K562 (cell line): ENCODE measurements around the gene CYTH1. TPM values are rescaled to one million over a fixed set of nuclear protein-coding genes. Genes with fewer than 3 reads are reported as not detected.

Source experiments
- ADNP ChIP-seq: fragments of 200-800 bp; sonication (Bioruptor generic); IDR thresholded peaks from 2 replicates; pipeline ENCODE4 v1.6.1; 2016; ENCODE audit warnings: missing genetic modification characterization, missing compliant biosample characterization
- CEBPB ChIP-seq: fragments of 450-650 bp; IDR thresholded peaks from 2 replicates; pipeline ENCODE4 v1.6.1; 2016; ENCODE audit warnings: missing genetic modification characterization, missing compliant biosample characterization
- CREB5 ChIP-seq: fragments of 250-450 bp; sonication (Bioruptor Pico); IDR thresholded peaks from 2 replicates; pipeline ENCODE4 v1.5.0; 2020; ENCODE audit warnings: mild to moderate bottlenecking
- DACH1 ChIP-seq: fragments of 450-650 bp; IDR thresholded peaks from 2 replicates; pipeline ENCODE4 v1.6.1; 2018; ENCODE audit not compliant: partially characterized antibody
- E2F8 ChIP-seq: fragments of 450-650 bp; IDR thresholded peaks from 2 replicates; pipeline ENCODE4 v1.7.1; 2018; ENCODE audit warnings: mild to moderate bottlenecking, low read depth; ENCODE audit not compliant: partially characterized antibody
- ELF1 ChIP-seq: fragments of 200-800 bp; sonication (Bioruptor generic); IDR thresholded peaks from 2 replicates; pipeline ENCODE4 v1.6.1; 2016; ENCODE audit warnings: missing genetic modification characterization, missing compliant biosample characterization
- EP400 ChIP-seq: fragments of 450-650 bp; IDR thresholded peaks from 2 replicates; pipeline ENCODE4 v1.6.1; 2017; ENCODE audit warnings: antibody characterized with exemption, mild to moderate bottlenecking, moderate library complexity
- GTF2A2 ChIP-seq: IDR thresholded peaks from 2 replicates; pipeline ENCODE4 v1.6.1; 2016; ENCODE audit warnings: mild to moderate bottlenecking, missing genetic modification characterization, missing compliant biosample characterization
- HDAC3 ChIP-seq: fragments of 450-650 bp; IDR thresholded peaks from 2 replicates; pipeline ENCODE4 v1.6.1; 2018; ENCODE audit warnings: borderline replicate concordance, mild to moderate bottlenecking, moderate library complexity; ENCODE audit not compliant: partially characterized antibody
- HMG20A ChIP-seq: fragments of 450-650 bp; formaldehyde crosslinking; conservative IDR thresholded peaks from 2 replicates; pipeline ENCODE4 v1.4.0; 2020; ENCODE audit warnings: mild to moderate bottlenecking, mixed read lengths
- NONO ChIP-seq, 2 experiments: fragments of 200-400 bp in 1 of 2; fragments of 450-650 bp in 1 of 2; formaldehyde crosslinking in 1 of 2; IDR thresholded peaks; 2 replicates each; pipeline ENCODE4 v1.6.1; 2017; ENCODE audit warnings: low read depth in 2 of 2, mild to moderate bottlenecking in 2 of 2, moderate library complexity in 2 of 2, low read length in 1 of 2
- PCBP2 ChIP-seq: fragments of 200-400 bp; formaldehyde crosslinking; IDR thresholded peaks from 2 replicates; pipeline ENCODE4 v1.6.1; 2018; ENCODE audit warnings: low read length, low read depth, mild to moderate bottlenecking, moderate library complexity; ENCODE audit not compliant: poor library complexity, severe bottlenecking
- PTTG1 ChIP-seq: fragments of 450-650 bp; IDR thresholded peaks from 2 replicates; pipeline ENCODE4 v1.6.1; 2016; ENCODE audit warnings: low read depth, mild to moderate bottlenecking, missing genetic modification characterization, missing compliant biosample characterization
- SIN3B ChIP-seq: fragments of 450-650 bp; IDR thresholded peaks from 2 replicates; pipeline ENCODE4 v1.6.1; 2017; ENCODE audit warnings: low read depth, mild to moderate bottlenecking, moderate library complexity
- SMC3 ChIP-seq: conservative IDR thresholded peaks from 2 replicates; pipeline ENCODE4 v1.6.1; 2011; ENCODE audit warnings: low read depth, low read length, improper control_type of control experiment; ENCODE audit not compliant: insufficient read depth
- SPI1 ChIP-seq: IDR thresholded peaks from 2 replicates; pipeline ENCODE4 v1.6.1; 2011; ENCODE audit warnings: low read depth, low read length, control low read depth, borderline replicate concordance
- TFE3 ChIP-seq: fragments of 450-650 bp; formaldehyde crosslinking; IDR thresholded peaks from 2 replicates; pipeline ENCODE4 v1.4.0; 2020; ENCODE audit warnings: mild to moderate bottlenecking, mixed read lengths
- THRAP3 ChIP-seq: fragments of 450-650 bp; IDR thresholded peaks from 2 replicates; pipeline ENCODE4 v1.6.1; 2016; ENCODE audit warnings: mild to moderate bottlenecking, inconsistent platforms, borderline replicate concordance
- TOE1 ChIP-seq, 2 experiments: fragments of 450-650 bp in 1 of 2; sonication (generic) in 1 of 2; formaldehyde crosslinking in 1 of 2; IDR thresholded peaks; 2 replicates each; pipeline versions ENCODE4 v1.7.1 to v1.8.0; 2016 to 2022; ENCODE audit warnings: borderline replicate concordance in 2 of 2, mild to moderate bottlenecking in 2 of 2, antibody characterized with exemption in 1 of 2, inconsistent platforms in 1 of 2, low read depth in 1 of 2, missing genetic modification reagents in 1 of 2, moderate library complexity in 1 of 2
- TRIM28 ChIP-seq: fragments of 450-650 bp; IDR thresholded peaks from 2 replicates; pipeline ENCODE4 v1.6.1; 2017
- ZNF280B ChIP-seq: fragments of 250-450 bp; sonication (Bioruptor Pico); IDR thresholded peaks from 2 replicates; pipeline ENCODE4 v1.5.1; 2021; ENCODE audit warnings: mild to moderate bottlenecking
- polyA plus RNA-seq, 8 experiments: library from polyadenylated mRNA; depleted of rRNA in 4 of 8; stranded (reverse) in 5 of 8; unstranded in 3 of 8; fragments of >200 nt; fragmentation: Nextera tagmentation in 2 of 8; fragmentation: Illumina TruSeq in 1 of 8; extraction: Ambion mirVana in 2 of 8; extraction: Trizol in 1 of 8; gene quantifications; 2 replicates each; pipeline versions ENCODE4 v1.2.1 to v1.2.3, GENCODE V29; 2011 to 2014; ENCODE audit warnings: inconsistent platforms in 1 of 8, missing spikeins in 1 of 8
- total RNA-seq, 7 experiments: library from RNA; depleted of rRNA in 6 of 7; stranded (reverse); fragments of >200 nt in 6 of 7; fragmentation: Illumina TruSeq in 2 of 7; extraction: Trizol in 2 of 7; gene quantifications; 2 replicates each; pipeline versions ENCODE4 v1.2.1 to v1.2.3, GENCODE V29; 2011 to 2021; ENCODE audit warnings: low replicate concordance in 1 of 7

CYTH1 gene
- total and polyA plus RNA-seq, 9 of the 15 experiments (the other 6 are each of a cell fraction or from before 2014, with no cell fraction given), result 0.52 to 27.7 (median 16.8) TPM

GRCh38 chr17:78748730-78749317, 33.2 kb downstream of the CYTH1 start (continued):
- peak; percentile 43; the same call in 1 of the 2 replicates for TF ChIP-seq TOE1 (IDR thresholded peaks at IDR 0.05; ENCODE audit: borderline replicate concordance)
- no peak for TF ChIP-seq TOE1 (CRISPR knock-in tag; IDR thresholded peaks at IDR 0.05; ENCODE audit: borderline replicate concordance, low read depth)
- TF ChIP-seq SPI1, result peak; percentile 59; the same call in 1 of the 2 replicates
- no peak for TF ChIP-seq THRAP3
- no peak for TF ChIP-seq GTF2A2 (tag)
- TF ChIP-seq SMC3, result no peak
- TF ChIP-seq ZNF280B (CRISPR knock-in tag), result no peak
- TF ChIP-seq PCBP2, result no peak
- TF ChIP-seq CREB5 (CRISPR knock-in tag), result no peak
- no peak for TF ChIP-seq TRIM28
- TF ChIP-seq HMG20A (CRISPR knock-in tag), result no peak
- TF ChIP-seq DACH1, result no peak
- no peak for TF ChIP-seq SIN3B
- TF ChIP-seq NONO (IDR thresholded peaks at IDR 0.05; ENCODE audit: low read depth in 2 of 2, low read length in 1 of 2), result no peak
- no peak for TF ChIP-seq PTTG1 (tag)
- no peak for TF ChIP-seq E2F8
- TF ChIP-seq EP400, result no peak
- TF ChIP-seq ELF1 (tag), result 0 out of 2 replicates have a peak, but pooled peaks have one; percentile 16
- TF ChIP-seq ADNP, result no peak
- TF ChIP-seq HDAC3, result no peak
- peak; percentile 79 for TF ChIP-seq TFE3 (CRISPR knock-in tag)
- peak; percentile 34; the same call in 1 of the 2 replicates for TF ChIP-seq CEBPB
